RWPE1 (cell line): Measurements from ENCODE around the gene AGAP1.
A peak's percentile ranks its signal among the peaks of the same experiment; 100 is the strongest.

Experiments
- CTCF ChIA-PET: fragments of 350-600 bp; sonication (Branson Sonifier 250); formaldehyde crosslinking; extraction: SDS; loops from one replicate; lab custom pipeline; 2021; lab: Yijun Ruan, JAX
- POLR2A ChIA-PET: fragments of 400-600 bp; formaldehyde crosslinking; extraction: SDS; loops from one replicate; lab custom pipeline; 2020; ENCODE audit warnings: antibody characterized with exemption; ENCODE audit not compliant: low non-redundant PET; lab: Yijun Ruan, JAX
- DNase-seq: peaks from one replicate; pipeline ENCODE4 v3.0.0; 2012; ENCODE audit warnings: low spot score
- H3K27ac ChIP-seq: fragments of 450-650 bp; 2 replicates; pipeline ENCODE4 v1.5.1; 2017
- CTCF ChIP-seq: fragments of 450-650 bp; conservative IDR thresholded peaks from 2 replicates; pipeline ENCODE4 v1.5.1; 2017; ENCODE audit warnings: low read depth, mild to moderate bottlenecking

The AGAP1 gene

GRCh38 chr2:235630718-235631296, 137.0 kb downstream of the AGAP1 start:
- H3K27ac ChIP-seq: no peak overlapping the region
- POLR2A ChIA-PET: no interaction called here
- no peak for TF ChIP-seq CTCF
- CTCF ChIA-PET: no interaction called here
- DNase-seq: no peak

- CTCF ChIA-PET: interaction anchor here (1.1 kb wide), 1 partner anchor 111 kb away, joined by 3 read pairs; no protein-coding TSS in a partner anchor
- TF ChIP-seq CTCF: no peak
- no peak overlapping the region for H3K27ac ChIP-seq
- DNase-seq: no peak
- POLR2A ChIA-PET: no interaction called here
These were observed 140.8 kb downstream of the AGAP1 start for GRCh38 chr2:235634435-235635158.

GRCh38 chr2:235636546-235636945, 142.7 kb downstream of the AGAP1 start:
- ChIA-PET POLR2A (no interaction called here), CTCF (no interaction called here)
- TF ChIP-seq CTCF: no peak
- no peak for DNase-seq
- H3K27ac ChIP-seq: no peak overlapping the region

- H3K27ac ChIP-seq: no peak overlapping the region
- no peak for DNase-seq
- CTCF ChIA-PET: no interaction called here
- POLR2A ChIA-PET: no interaction called here
- no peak for TF ChIP-seq CTCF
These were observed 144.1 kb downstream of the AGAP1 start for GRCh38 chr2:235637896-235638295.

- H3K27ac ChIP-seq: no peak overlapping the region
- DNase-seq: no peak
- TF ChIP-seq CTCF: no peak
- ChIA-PET CTCF (interaction anchor here (0.7 to 0.8 kb wide), 2 partner anchors 17 to 108 kb away, joined by 3 read pairs; no protein-coding TSS in a partner anchor), POLR2A (no interaction called here)
These were observed 144.9 kb downstream of the AGAP1 start for GRCh38 chr2:235638541-235639427.

- H3K27ac ChIP-seq: no peak overlapping the region
- TF ChIP-seq CTCF: no peak
- ChIA-PET POLR2A (no interaction called here), CTCF (interaction anchor here (0.7 kb wide), 1 partner anchor 18 kb away, joined by 3 read pairs; no protein-coding TSS in a partner anchor)
- DNase-seq: peak; percentile 20
These were observed 145.6 kb downstream of the AGAP1 start for GRCh38 chr2:235639428-235639773.
